AG09309 (cell line): Measurements from ENCODE around the gene UTP25.
A peak's percentile ranks its signal among the peaks of the same experiment; 100 is the strongest.
"Not testable (repeated sequence)": the region's sequence is repeated elsewhere in the genome, so short reads cannot be mapped to it uniquely, and the experiment has no call there.

Experiments used
- DNase-seq: peaks from one replicate; pipeline ENCODE4 v3.0.0-alpha.2; 2010; ENCODE audit warnings: low read depth
- H3K4me3 ChIP-seq: 2 replicates; pipeline ENCODE4 v1.5.1; 2011; ENCODE audit warnings: mild to moderate bottlenecking, low read depth, low read length, moderate library complexity; ENCODE audit not compliant: control insufficient read depth
- CTCF ChIP-seq: IDR thresholded peaks from 2 replicates; pipeline ENCODE4 v1.5.1; 2011; ENCODE audit warnings: mild to moderate bottlenecking, low read depth, low read length, inconsistent platforms; ENCODE audit not compliant: insufficient read depth, control insufficient read depth; ENCODE audit errors: missing control alignments

Gene UTP25

DNA sequence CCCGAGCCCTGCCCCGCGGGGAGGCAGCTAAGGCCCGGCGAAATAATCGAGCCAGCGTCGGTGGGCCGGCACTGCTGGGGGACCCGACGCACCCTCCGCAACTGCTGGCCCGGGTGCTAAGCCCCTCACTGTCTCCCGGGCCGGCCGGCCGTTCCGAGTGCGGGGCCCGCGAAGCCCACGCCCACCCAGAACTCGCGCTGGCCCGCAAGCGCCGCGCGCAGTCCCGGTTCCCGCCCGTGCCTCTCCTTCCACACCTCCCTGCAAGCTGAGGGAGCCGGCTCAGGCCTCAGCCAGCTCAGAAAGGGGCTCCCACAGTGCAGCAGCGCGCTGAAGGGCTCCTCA lies 61.3 kb downstream of the UTP25 start:
- TF ChIP-seq CTCF, result no peak
- no peak overlapping the region for H3K4me3 ChIP-seq
- no peak for DNase-seq

GRCh38 chr1:209890641-209891330 lies 63.0 kb downstream of the UTP25 start:
- H3K4me3 ChIP-seq, result no peak overlapping the region
- no peak for DNase-seq
- no peak for TF ChIP-seq CTCF

- no peak for TF ChIP-seq CTCF
- no peak overlapping the region for H3K4me3 ChIP-seq
- no peak for DNase-seq
Measured at GRCh38 chr1:209893751-209894150, 66.0 kb downstream of the UTP25 start.

GRCh38 chr1:209895709-209896108 lies 67.9 kb downstream of the UTP25 start:
- no peak for TF ChIP-seq CTCF
- no peak overlapping the region for H3K4me3 ChIP-seq
- peak; percentile 38 for DNase-seq

- DNase-seq, result no peak
- H3K4me3 ChIP-seq, result no peak overlapping the region
- no peak for TF ChIP-seq CTCF
Measured at GRCh38 chr1:209896346-209896745, 68.6 kb downstream of the UTP25 start.

- H3K4me3 ChIP-seq, DNase-seq: not testable (repeated sequence)
Measured at GRCh38 chr1:209898271-209898670, 70.5 kb downstream of the UTP25 start.

GRCh38 chr1:209898851-209899250 lies 71.1 kb downstream of the UTP25 start:
- not testable (repeated sequence) for H3K4me3 ChIP-seq, DNase-seq

DNA sequence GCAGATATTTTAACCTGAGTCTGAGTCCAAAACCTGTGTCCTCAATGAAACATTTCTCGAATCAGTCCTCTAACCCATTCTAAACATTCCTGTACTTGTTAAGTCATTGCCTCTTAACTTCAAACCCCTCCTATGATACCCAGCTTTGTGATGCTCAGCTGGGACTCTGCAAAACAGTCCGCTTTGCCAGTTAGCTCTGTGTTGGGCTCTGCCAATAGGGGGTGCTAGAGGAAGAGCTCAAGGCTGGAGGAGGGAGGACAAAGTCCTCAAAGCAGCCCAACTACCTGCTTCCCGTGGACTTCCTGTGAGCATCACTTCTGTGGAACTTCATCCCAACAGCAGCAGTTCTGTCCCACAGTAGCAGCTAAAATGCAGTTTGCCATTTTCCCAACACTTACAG lies 72.2 kb downstream of the UTP25 start:
- H3K4me3 ChIP-seq, result no peak overlapping the region
- TF ChIP-seq CTCF, result peak; percentile 44
- no peak for DNase-seq
